H1 (cell line): ENCODE results near the gene LRIG2. TPM values are rescaled to one million over a fixed set of nuclear protein-coding genes. Genes with fewer than 3 reads are reported as not detected.

ENCODE experiments used
- CTCF ChIA-PET: fragments of 300-600 bp; sonication (Branson Sonifier 250); formaldehyde crosslinking; loops from one replicate; lab custom pipeline; 2021; ENCODE audit not compliant: partially characterized antibody; lab: Charles Lee
- POLR2A ChIA-PET: fragments of 300-600 bp; sonication (Branson Sonifier 250); formaldehyde crosslinking; loops from one replicate; lab custom pipeline; 2021; ENCODE audit warnings: inconsistent platforms; ENCODE audit not compliant: partially characterized antibody; lab: Charles Lee
- DNase-seq, 2 experiments: peaks; one replicate each; pipeline versions ENCODE4 v3.0.0 to v3.0.0-alpha.2; 2010 to 2022; ENCODE audit warnings: low spot score in 2 of 2, low read depth in 1 of 2, mixed read lengths in 1 of 2
- FAIRE-seq: peaks from 2 replicates; lab custom pipeline; 2011; peaks lifted over from hg19 to GRCh38; lab: Jason Lieb, UNC
- H2AFZ ChIP-seq: 2 replicates; pipeline ENCODE4 v1.8.1; 2012; ENCODE audit warnings: low read length, inconsistent platforms
- H2AK5ac ChIP-seq: 2 replicates; pipeline ENCODE4 v1.6.1; 2013; ENCODE audit warnings: low read depth, low read length
- H2BK120ac ChIP-seq: replicated peaks from 2 replicates; pipeline ENCODE3; 2013; ENCODE audit warnings: low read depth, low read length, inconsistent platforms
- H2BK12ac ChIP-seq: 2 replicates; pipeline ENCODE4 v1.6.1; 2013; ENCODE audit warnings: low read depth, low read length
- H2BK15ac ChIP-seq: 2 replicates; pipeline ENCODE4 v1.6.1; 2013; ENCODE audit warnings: low read length
- H2BK20ac ChIP-seq: 2 replicates; pipeline ENCODE4 v1.6.1; 2013; ENCODE audit warnings: low read length
- H2BK5ac ChIP-seq: 2 replicates; pipeline ENCODE4 v1.6.1; 2013; ENCODE audit warnings: low read depth, low read length
- H3K14ac ChIP-seq: 2 replicates; pipeline ENCODE4 v1.6.1; 2013; ENCODE audit warnings: inconsistent platforms; ENCODE audit not compliant: insufficient read length
- H3K18ac ChIP-seq: 2 replicates; pipeline ENCODE4 v1.6.1; 2013; ENCODE audit warnings: low read length; ENCODE audit errors: extremely low read depth
- H3K23ac ChIP-seq: 2 replicates; pipeline ENCODE4 v1.6.1; 2013; ENCODE audit warnings: inconsistent platforms; ENCODE audit not compliant: insufficient read length
- H3K23me2 ChIP-seq: 2 replicates; pipeline ENCODE4 v1.6.1; 2013; ENCODE audit warnings: low read depth, low read length
- H3K27ac ChIP-seq: 2 replicates; pipeline ENCODE4 v1.6.1; 2011; ENCODE audit warnings: low read depth, low read length, inconsistent platforms
- H3K27me3 ChIP-seq, 4 experiments: replicated peaks in 1 of 4; 1 replicate in 1 of 4; 2 replicates in 3 of 4; pipeline versions ENCODE4 v1.6.1 to v1.8.1; 2011 to 2013; ENCODE audit warnings: low read length in 3 of 4, mild to moderate bottlenecking in 3 of 4, inconsistent platforms in 2 of 4, mixed read lengths in 2 of 4, moderate library complexity in 1 of 4; ENCODE audit not compliant: control insufficient read depth in 3 of 4, insufficient read depth in 3 of 4; ENCODE audit errors: extremely low read depth in 1 of 4
- H3K36me3 ChIP-seq, 4 experiments: 2 replicates each; pipeline versions ENCODE4 v1.6.1 to v1.8.1; 2011 to 2013; ENCODE audit warnings: mild to moderate bottlenecking in 4 of 4, low read length in 3 of 4, moderate library complexity in 2 of 4, control low read depth in 1 of 4, inconsistent platforms in 1 of 4; ENCODE audit not compliant: insufficient read depth in 4 of 4, control insufficient read depth in 2 of 4
- H3K4ac ChIP-seq: replicated peaks from 2 replicates; pipeline ENCODE3; 2013; ENCODE audit warnings: low read length, low read depth, mixed read lengths, inconsistent platforms; ENCODE audit not compliant: insufficient read length
- H3K4me1 ChIP-seq, 4 experiments: replicated peaks in 1 of 4; 1 replicate in 1 of 4; 2 replicates in 3 of 4; pipeline versions ENCODE4 v1.6.1 to v1.8.1; 2011 to 2013; ENCODE audit warnings: low read length in 3 of 4, inconsistent platforms in 2 of 4, mixed read lengths in 1 of 4; ENCODE audit not compliant: insufficient read depth in 4 of 4, control insufficient read depth in 3 of 4
- H3K4me2 ChIP-seq, 2 experiments: 2 replicates each; pipeline versions ENCODE4 v1.6.1 to v1.8.1; 2011 to 2013; ENCODE audit warnings: low read depth in 2 of 2, low read length in 2 of 2, control low read depth in 1 of 2, inconsistent platforms in 1 of 2, mild to moderate bottlenecking in 1 of 2; ENCODE audit not compliant: insufficient read depth in 1 of 2
- H3K4me3 ChIP-seq, 4 experiments: fragments of 200-600, 300-600 bp in 1 of 4; sonication (generic), shearing (Covaris generic), sonication (Bioruptor Twin) in 1 of 4; 2 replicates each; pipeline versions ENCODE4 v1.5.1 to v1.8.1; 2011 to 2016; ENCODE audit warnings: low read length in 4 of 4, low read depth in 3 of 4, control low read depth in 2 of 4, inconsistent platforms in 2 of 4, mild to moderate bottlenecking in 2 of 4, mixed read lengths in 1 of 4, moderate library complexity in 1 of 4; ENCODE audit not compliant: insufficient read depth in 2 of 4; ENCODE audit errors: extremely low read depth in 1 of 4
- H3K56ac ChIP-seq: replicated peaks from 2 replicates; pipeline ENCODE3; 2013; ENCODE audit warnings: low read depth, mild to moderate bottlenecking, mixed read lengths, low read length, inconsistent platforms; ENCODE audit not compliant: insufficient read length
- H3K79me1 ChIP-seq: 2 replicates; pipeline ENCODE4 v1.6.1; 2013; ENCODE audit warnings: low read depth, low read length, control low read depth
- H3K79me2 ChIP-seq, 2 experiments: 2 replicates each; pipeline versions ENCODE4 v1.6.1 to v1.8.1; 2012 to 2013; ENCODE audit warnings: low read length in 2 of 2, mild to moderate bottlenecking in 2 of 2, inconsistent platforms in 1 of 2; ENCODE audit not compliant: insufficient read depth in 2 of 2, control insufficient read depth in 1 of 2
- H3K9ac ChIP-seq, 4 experiments: replicated peaks in 1 of 4; 1 replicate in 1 of 4; 2 replicates in 3 of 4; pipeline versions ENCODE4 v1.6.1 to v1.8.1; 2011 to 2013; ENCODE audit warnings: low read depth in 3 of 4, low read length in 3 of 4, control low read depth in 2 of 4, mild to moderate bottlenecking in 2 of 4, moderate library complexity in 2 of 4, inconsistent platforms in 1 of 4; ENCODE audit errors: extremely low read depth in 1 of 4
- H3K9me3 ChIP-seq, 2 experiments: 2 replicates each; pipeline versions ENCODE4 v1.6.1 to v1.8.1; 2012 to 2013; ENCODE audit warnings: mild to moderate bottlenecking in 2 of 2, moderate library complexity in 2 of 2, control low read depth in 1 of 2, inconsistent platforms in 1 of 2, low read depth in 1 of 2, low read length in 1 of 2, mixed read lengths in 1 of 2; ENCODE audit not compliant: insufficient read depth in 2 of 2
- H4K20me1 ChIP-seq, 2 experiments: replicated peaks in 1 of 2; 2 replicates each; pipeline versions ENCODE3 to v1.8.1; 2011 to 2013; ENCODE audit warnings: inconsistent platforms in 2 of 2, low read length in 2 of 2, mild to moderate bottlenecking in 1 of 2; ENCODE audit not compliant: insufficient read depth in 2 of 2, control insufficient read depth in 1 of 2
- H4K5ac ChIP-seq: 2 replicates; pipeline ENCODE4 v1.6.1; 2013; ENCODE audit warnings: low read length, low read depth, mixed read lengths, inconsistent platforms; ENCODE audit not compliant: insufficient read length
- H4K8ac ChIP-seq: 2 replicates; pipeline ENCODE4 v1.8.0; 2013; ENCODE audit warnings: mild to moderate bottlenecking, moderate library complexity, low read length, inconsistent platforms; ENCODE audit not compliant: insufficient read depth; ENCODE audit errors: extremely low read depth
- H4K91ac ChIP-seq: replicated peaks from 2 replicates; pipeline ENCODE3; 2013; ENCODE audit warnings: low read length, mixed read lengths, inconsistent platforms; ENCODE audit not compliant: insufficient read length
- CHD2 ChIP-seq: IDR thresholded peaks from 2 replicates; pipeline ENCODE4 v1.6.1; 2012; ENCODE audit warnings: low read length, improper control_type of control experiment
- E2F6 ChIP-seq: IDR thresholded peaks from 2 replicates; pipeline ENCODE4 v1.6.1; 2012; ENCODE audit warnings: inconsistent platforms
- EZH2 ChIP-seq: fragments of 200-600 bp; sonication (generic); IDR thresholded peaks from 2 replicates; pipeline ENCODE4 v1.7.1; 2012; ENCODE audit warnings: low read depth, mild to moderate bottlenecking, moderate library complexity, low read length, inconsistent platforms; ENCODE audit not compliant: severe bottlenecking
- GTF2F1 ChIP-seq: IDR thresholded peaks from 2 replicates; pipeline ENCODE4 v1.6.1; 2012; ENCODE audit warnings: low read depth, low read length, improper control_type of control experiment, borderline replicate concordance
- HDAC2 ChIP-seq, 2 experiments: fragments of 300-600 bp in 1 of 2; sonication (generic) in 1 of 2; IDR thresholded peaks; 2 replicates each; pipeline ENCODE4 v1.6.1; 2011 to 2012; ENCODE audit warnings: low read depth in 2 of 2, low read length in 2 of 2, mild to moderate bottlenecking in 2 of 2, moderate library complexity in 2 of 2, borderline replicate concordance in 1 of 2, inconsistent platforms in 1 of 2
- KDM4A ChIP-seq: IDR thresholded peaks from one replicate; pipeline ENCODE4 v1.7.1; 2012; ENCODE audit warnings: low read depth, mild to moderate bottlenecking, moderate library complexity, low read length, inconsistent platforms; ENCODE audit not compliant: severe bottlenecking
- NANOG ChIP-seq: IDR thresholded peaks from 2 replicates; pipeline ENCODE4 v1.6.1; 2011; ENCODE audit warnings: low read length, low read depth, mild to moderate bottlenecking, inconsistent platforms; ENCODE audit not compliant: insufficient read depth, poor library complexity, severe bottlenecking
- POLR2A ChIP-seq, 2 experiments: IDR thresholded peaks; 1 replicate in 1 of 2; 2 replicates in 1 of 2; pipeline ENCODE4 v1.6.1; 2011; ENCODE audit warnings: low read depth in 2 of 2, low read length in 2 of 2, mild to moderate bottlenecking in 2 of 2; ENCODE audit errors: control extremely low read depth in 1 of 2
- RAD21 ChIP-seq, 2 experiments: IDR thresholded peaks in 1 of 2; conservative IDR thresholded peaks in 1 of 2; 2 replicates each; pipeline ENCODE4 v1.6.1; 2011; ENCODE audit warnings: low read depth in 2 of 2, low read length in 2 of 2, improper control_type of control experiment in 1 of 2, inconsistent platforms in 1 of 2, mild to moderate bottlenecking in 1 of 2, moderate library complexity in 1 of 2
- USF2 ChIP-seq: IDR thresholded peaks from 2 replicates; pipeline ENCODE4 v1.6.1; 2011; ENCODE audit warnings: low read length, improper control_type of control experiment
- YY1 ChIP-seq: IDR thresholded peaks from 2 replicates; pipeline ENCODE4 v1.6.1; 2011; ENCODE audit warnings: low read depth, mild to moderate bottlenecking, low read length
- WGBS, 2 experiments: shearing (Covaris generic) in 1 of 2; methylation state at CpG; one replicate each; pipeline versions ENCODE4 v1.1.6 to v1.1.7; 2013 to 2015; ENCODE audit warnings: low lambda C conversion rate in 2 of 2, mixed read lengths in 2 of 2, inconsistent platforms in 1 of 2, low coverage in 1 of 2, missing lambda C conversion rate in 1 of 2; ENCODE audit not compliant: insufficient replicate concordance in 2 of 2, insufficient coverage in 1 of 2, insufficient read length in 1 of 2; ENCODE audit errors: extremely low coverage in 1 of 2, missing lambda C conversion rate in 1 of 2; 5-methylcytosine and 5-hydroxymethylcytosine counted together
- polyA plus RNA-seq, 7 experiments: library from polyadenylated mRNA; depleted of rRNA in 3 of 7; stranded (reverse) in 5 of 7; unstranded in 2 of 7; fragments of >200 nt in 5 of 7; fragments of 200-250 nt in 2 of 7; gene quantifications; 1 replicate in 5 of 7; 2 replicates in 1 of 7; 4 replicates in 1 of 7; pipeline versions ENCODE4 v1.2.1 to v1.2.3, GENCODE V29; 2011 to 2013; ENCODE audit warnings: missing spikeins in 2 of 7, mixed read lengths in 2 of 7
- total RNA-seq: library from RNA; stranded (reverse); fragmentation: NEBNext Ultra II Directional; extraction: Animal tissue kit (Norgen Biotek cat#: 25700); gene quantifications from 2 replicates; pipeline ENCODE4 v1.2.1, GENCODE V29; 2021

Gene LRIG2
- total and polyA plus RNA-seq, 2 of the 8 experiments (the other 6 are each of a cell fraction or from before 2014, with no cell fraction given): 16.2 to 20.9 TPM

- Histone ChIP-seq H3K79me1 (no peaks in the 10 kb centered on the region), H3K4ac (no peak overlapping the region), H2BK12ac (no peak overlapping the region), H3K27me3 (no peaks in the 10 kb centered on the region), H2AFZ (no peak overlapping the region), H3K23me2 (no peaks in the 10 kb centered on the region), H2BK5ac (no peak overlapping the region), H3K27ac (no peak overlapping the region), H3K4me3 (no peak overlapping the region), H4K91ac (no peak overlapping the region), H2BK15ac (no peak overlapping the region), H3K23ac (no peak overlapping the region), H3K79me2 (no peaks in the 10 kb centered on the region), H2BK120ac (no peak overlapping the region), H4K8ac (no peak overlapping the region), H4K5ac (no peak overlapping the region), H3K9ac (no peak overlapping the region), H3K4me2 (no peak overlapping the region), H2AK5ac (no peak overlapping the region), H3K36me3 (no peaks in the 10 kb centered on the region; a peak in 1 of 8 replicates), H2BK20ac (no peak overlapping the region), H3K4me1 (peaks cover 0 to 4% (median 3%) of the 10 kb centered on the region in 4 experiments; a peak in 4 of 7 replicates), H3K14ac (no peak overlapping the region), H3K18ac (no peak overlapping the region), H4K20me1 (no peaks in the 10 kb centered on the region), H3K56ac (no peak overlapping the region), H3K9me3 (no peaks in the 10 kb centered on the region)
- CTCF ChIA-PET: interaction anchor here (0.6 to 2.1 kb wide), 8 partner anchors 10 to 541 kb away, joined by 3 to 5 read pairs (median 3); no protein-coding TSS in a partner anchor
- FAIRE-seq: no peak
- POLR2A ChIA-PET: interaction anchor here (0.6 to 1.2 kb wide), 2 partner anchors 9 to 251 kb away, joined by 3 read pairs; no protein-coding TSS in a partner anchor
- DNase-seq: no peak
- WGBS, 2 experiments: 91% methylated on average over 3 of the region's 3 CpGs; no CpG with 5 or more reads in 1 of the 2 experiments
- no peak for TF ChIP-seq CHD2
- no peak for TF ChIP-seq NANOG
- TF ChIP-seq EZH2: no peak
- TF ChIP-seq KDM4A: no peak
- no peak for TF ChIP-seq HDAC2 (IDR thresholded peaks at IDR 0.05; ENCODE audit: borderline replicate concordance in 1 of 2, low read depth in 2 of 2, low read length in 2 of 2)
- TF ChIP-seq YY1: no peak
- no peak for TF ChIP-seq USF2
- TF ChIP-seq E2F6: no peak
- no peak for TF ChIP-seq RAD21 (IDR thresholded peaks at IDR 0.05 in 1 of 2, conservative IDR thresholded peaks at IDR 0.05 in 1 of 2; ENCODE audit: low read depth in 2 of 2, low read length in 2 of 2)
- no peak for TF ChIP-seq GTF2F1
- no peak for TF ChIP-seq POLR2A (IDR thresholded peaks at IDR 0.05; ENCODE audit: control extremely low read depth in 1 of 2, low read depth in 2 of 2, low read length in 2 of 2)
Observed at GRCh38 chr1:113137563-113137962, 64.6 kb downstream of the LRIG2 start.
